Measurements from ENCODE around the gene LMAN1L.

GRCh38 chr15:74839526-74840395 lies 27.1 kb downstream of the LMAN1L start:
- TF ChIP-seq CTCF (IDR thresholded peaks at IDR 0.05; ENCODE audit: poor library complexity, severe bottlenecking) (no peak), POLR2AphosphoS5 (IDR thresholded peaks at IDR 0.05) (no peak), TAF1 (IDR thresholded peaks at IDR 0.05; ENCODE audit: low read depth) (no peak), REST (IDR thresholded peaks at IDR 0.05; ENCODE audit: borderline replicate concordance) (no peak)

Data from neural cell (in vitro differentiated cells).